ENCODE data around the gene EHMT1. TPM values are rescaled to one million over a fixed set of nuclear protein-coding genes. Genes with fewer than 3 reads are reported as not detected.
A peak's percentile ranks its signal among the peaks of the same experiment; 100 is the strongest.

Gene EHMT1
- polyA plus RNA-seq, 1 donor from 2014 or later = 39.1 TPM

- no peaks in the 10 kb centered on the region for H3K27me3 Mint-ChIP-seq
- H3K4me3 Mint-ChIP-seq = no peak overlapping the region
- H3K9me3 Mint-ChIP-seq = peaks cover 0 to 8% (median 3%) of the 10 kb centered on the region in 3 donors
- peaks cover 0 to 2% (median 0%) of the 10 kb centered on the region in 3 donors for H3K4me1 Mint-ChIP-seq
- no peak overlapping the region for H3K27ac Mint-ChIP-seq
- peaks cover 16% of the 10 kb centered on the region for H3K36me3 Mint-ChIP-seq
These were observed 219.8 kb downstream of the EHMT1 start for GRCh38 chr9:137838576-137838975.

- H3K27me3 Mint-ChIP-seq = no peaks in the 10 kb centered on the region
- peaks cover 7% of the 10 kb centered on the region for H3K36me3 Mint-ChIP-seq
- peaks cover 0 to 2% (median 0%) of the 10 kb centered on the region in 3 donors for H3K4me1 Mint-ChIP-seq
- H3K4me3 Mint-ChIP-seq = no peak overlapping the region
- no peak overlapping the region for H3K27ac Mint-ChIP-seq
- H3K9me3 Mint-ChIP-seq = peaks cover 0 to 8% (median 3%) of the 10 kb centered on the region in 3 donors
These were observed 224.6 kb downstream of the EHMT1 start for GRCh38 chr9:137843355-137843754.

- peaks cover 4 to 22% (median 11%) of the 10 kb centered on the region in 3 donors for H3K9me3 Mint-ChIP-seq
- no peaks in the 10 kb centered on the region for H3K4me1 Mint-ChIP-seq
- H3K27ac Mint-ChIP-seq = no peak overlapping the region
- peaks cover 5% of the 10 kb centered on the region for H3K36me3 Mint-ChIP-seq
- H3K27me3 Mint-ChIP-seq = peaks cover 5% of the 10 kb centered on the region
- H3K4me3 Mint-ChIP-seq = no peak overlapping the region
These were observed 232.9 kb downstream of the EHMT1 start for GRCh38 chr9:137851516-137852267.

- Mint-ChIP-seq H3K36me3 (peaks cover 5% of the 10 kb centered on the region), H3K4me3 (no peak overlapping the region), H3K27ac (peak overlapping the region in 1 of 3 donors; percentile 33), H3K4me1 (no peaks in the 10 kb centered on the region), H3K9me3 (peaks cover 4 to 22% (median 11%) of the 10 kb centered on the region in 3 donors), H3K27me3 (peaks cover 5% of the 10 kb centered on the region)
These were observed 234.7 kb downstream of the EHMT1 start for GRCh38 chr9:137853392-137853995.

GRCh38 chr9:137860361-137860760 lies 241.6 kb downstream of the EHMT1 start:
- Mint-ChIP-seq H3K4me1 (no peaks in the 10 kb centered on the region), H3K27ac (no peak overlapping the region), H3K27me3 (peaks cover 12% of the 10 kb centered on the region), H3K4me3 (no peak overlapping the region), H3K36me3 (peaks cover 9% of the 10 kb centered on the region), H3K9me3 (peaks cover 0 to 16% (median 10%) of the 10 kb centered on the region in 3 donors)

GRCh38 chr9:137865581-137866145 lies 246.9 kb downstream of the EHMT1 start:
- H3K27me3 Mint-ChIP-seq = peaks cover 30% of the 10 kb centered on the region
- H3K4me3 Mint-ChIP-seq = no peak overlapping the region
- H3K4me1 Mint-ChIP-seq = no peaks in the 10 kb centered on the region
- H3K27ac Mint-ChIP-seq = peak overlapping the region in 1 of 3 donors; percentile 85
- H3K36me3 Mint-ChIP-seq = peaks cover 3% of the 10 kb centered on the region
- H3K9me3 Mint-ChIP-seq = peaks cover 0 to 7% (median 5%) of the 10 kb centered on the region in 3 donors

GRCh38 chr9:137866226-137867141 lies 247.7 kb downstream of the EHMT1 start:
- Mint-ChIP-seq H3K4me3 (peak overlapping the region in 1 of 4 donors; percentile 32), H3K4me1 (no peaks in the 10 kb centered on the region), H3K27me3 (peaks cover 30% of the 10 kb centered on the region), H3K27ac (no peak overlapping the region), H3K9me3 (peaks cover 0 to 2% (median 0%) of the 10 kb centered on the region in 3 donors), H3K36me3 (peaks cover 3% of the 10 kb centered on the region)

GRCh38 chr9:137870432-137870831 lies 251.6 kb downstream of the EHMT1 start:
- Mint-ChIP-seq H3K27ac (no peak overlapping the region), H3K4me1 (no peaks in the 10 kb centered on the region), H3K36me3 (no peaks in the 10 kb centered on the region), H3K4me3 (no peak overlapping the region), H3K9me3 (no peaks in the 10 kb centered on the region), H3K27me3 (peaks cover 21% of the 10 kb centered on the region)

- Mint-ChIP-seq H3K9me3 (no peaks in the 10 kb centered on the region), H3K27ac (no peak overlapping the region), H3K4me1 (no peaks in the 10 kb centered on the region), H3K27me3 (peaks cover 14% of the 10 kb centered on the region), H3K4me3 (peak overlapping the region in 1 of 4 donors; percentile 1), H3K36me3 (no peaks in the 10 kb centered on the region)
These were observed 253.5 kb downstream of the EHMT1 start for GRCh38 chr9:137872296-137872695.

GRCh38 chr9:137873408-137873807 lies 254.6 kb downstream of the EHMT1 start:
- no peaks in the 10 kb centered on the region for H3K36me3 Mint-ChIP-seq
- H3K27me3 Mint-ChIP-seq = peaks cover 8% of the 10 kb centered on the region
- no peaks in the 10 kb centered on the region for H3K4me1 Mint-ChIP-seq
- no peak overlapping the region for H3K27ac Mint-ChIP-seq
- H3K4me3 Mint-ChIP-seq = no peak overlapping the region
- no peaks in the 10 kb centered on the region for H3K9me3 Mint-ChIP-seq

- no peaks in the 10 kb centered on the region for H3K9me3 Mint-ChIP-seq
- peak overlapping the region in 1 of 4 donors; percentile 57 for H3K4me3 Mint-ChIP-seq
- H3K27me3 Mint-ChIP-seq = peaks cover 5% of the 10 kb centered on the region
- H3K36me3 Mint-ChIP-seq = no peaks in the 10 kb centered on the region
- no peak overlapping the region for H3K27ac Mint-ChIP-seq
- H3K4me1 Mint-ChIP-seq = no peaks in the 10 kb centered on the region
These were observed 255.1 kb downstream of the EHMT1 start for GRCh38 chr9:137873858-137874362.

GRCh38 chr9:137875354-137875753 lies 256.5 kb downstream of the EHMT1 start:
- Mint-ChIP-seq H3K4me1 (no peaks in the 10 kb centered on the region), H3K27me3 (peaks cover 18% of the 10 kb centered on the region), H3K4me3 (no peak overlapping the region)

GRCh38 chr9:137875846-137876245 lies 257.0 kb downstream of the EHMT1 start:
- Mint-ChIP-seq H3K27ac (no peak overlapping the region), H3K9me3 (peaks cover 0 to 4% (median 0%) of the 10 kb centered on the region in 3 donors), H3K4me1 (no peaks in the 10 kb centered on the region), H3K27me3 (peaks cover 18% of the 10 kb centered on the region), H3K36me3 (peaks cover 1% of the 10 kb centered on the region), H3K4me3 (peak overlapping the region in 2 of 4 donors; percentile 37 to 78)

More at GRCh38 chr9:137875354-137875753, 256.5 kb downstream of the EHMT1 start:
- Mint-ChIP-seq H3K27ac (no peak overlapping the region), H3K36me3 (peaks cover 1% of the 10 kb centered on the region), H3K9me3 (peaks cover 0 to 4% (median 0%) of the 10 kb centered on the region in 3 donors)

GRCh38 chr9:137876269-137876668 lies 257.5 kb downstream of the EHMT1 start:
- Mint-ChIP-seq H3K4me1 (no peaks in the 10 kb centered on the region), H3K27ac (no peak overlapping the region), H3K27me3 (peaks cover 20% of the 10 kb centered on the region), H3K4me3 (peak overlapping the region in 2 of 4 donors; percentile 27 to 78), H3K9me3 (peaks cover 0 to 4% (median 0%) of the 10 kb centered on the region in 3 donors), H3K36me3 (peaks cover 1% of the 10 kb centered on the region)
